GM12801 (cell line): Measurements from ENCODE around the gene SYS1.

Source experiments
- TF ChIP-seq, protein P1 (sequence below): IDR thresholded peaks from one replicate; pipeline ENCODE4 v1.5.1; 2011; ENCODE audit warnings: control low read depth; ENCODE audit not compliant: insufficient read length; ENCODE audit errors: extremely low read depth

The SYS1 gene

DNA sequence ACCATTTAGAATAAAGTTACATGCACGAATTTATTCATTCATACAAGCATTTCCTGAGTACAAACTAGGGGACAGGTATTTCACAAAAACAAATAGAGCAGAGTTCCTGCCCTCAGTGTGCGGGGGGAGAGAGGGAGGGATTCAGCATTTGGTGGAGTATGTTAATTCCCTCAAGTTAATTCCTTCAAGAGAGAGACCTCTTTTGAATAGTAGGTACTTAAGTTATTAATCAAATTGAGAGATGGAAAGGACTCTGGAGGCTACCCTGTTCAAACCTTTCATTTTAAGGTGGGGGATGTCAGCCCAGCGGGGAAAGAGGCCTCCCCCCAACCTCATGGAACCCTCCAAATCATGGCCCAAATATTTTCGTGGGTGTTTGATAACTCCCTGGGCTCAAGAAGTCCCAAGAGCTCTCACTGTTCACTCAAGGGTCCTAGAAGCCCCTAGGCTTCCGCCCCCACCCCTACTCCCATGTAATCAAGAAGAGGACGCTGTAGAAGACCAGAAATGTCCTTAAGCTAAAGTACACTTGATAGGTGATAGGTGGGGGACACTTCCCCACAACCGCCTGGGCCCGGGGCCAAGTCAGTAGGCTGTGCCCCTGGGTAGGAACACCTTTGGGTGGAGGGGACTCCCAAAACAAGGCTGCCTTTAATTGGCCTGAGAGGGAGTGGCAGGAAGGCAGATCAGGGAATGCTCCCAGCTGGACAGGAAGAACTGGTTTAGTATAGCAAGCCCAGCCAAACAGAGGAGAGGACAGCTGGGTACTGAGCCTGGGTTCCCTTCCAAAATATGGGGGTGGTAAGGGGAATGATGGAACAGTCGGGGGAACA, 17.6 kb upstream of the SYS1 start:
- TF ChIP-seq, protein P1, sequence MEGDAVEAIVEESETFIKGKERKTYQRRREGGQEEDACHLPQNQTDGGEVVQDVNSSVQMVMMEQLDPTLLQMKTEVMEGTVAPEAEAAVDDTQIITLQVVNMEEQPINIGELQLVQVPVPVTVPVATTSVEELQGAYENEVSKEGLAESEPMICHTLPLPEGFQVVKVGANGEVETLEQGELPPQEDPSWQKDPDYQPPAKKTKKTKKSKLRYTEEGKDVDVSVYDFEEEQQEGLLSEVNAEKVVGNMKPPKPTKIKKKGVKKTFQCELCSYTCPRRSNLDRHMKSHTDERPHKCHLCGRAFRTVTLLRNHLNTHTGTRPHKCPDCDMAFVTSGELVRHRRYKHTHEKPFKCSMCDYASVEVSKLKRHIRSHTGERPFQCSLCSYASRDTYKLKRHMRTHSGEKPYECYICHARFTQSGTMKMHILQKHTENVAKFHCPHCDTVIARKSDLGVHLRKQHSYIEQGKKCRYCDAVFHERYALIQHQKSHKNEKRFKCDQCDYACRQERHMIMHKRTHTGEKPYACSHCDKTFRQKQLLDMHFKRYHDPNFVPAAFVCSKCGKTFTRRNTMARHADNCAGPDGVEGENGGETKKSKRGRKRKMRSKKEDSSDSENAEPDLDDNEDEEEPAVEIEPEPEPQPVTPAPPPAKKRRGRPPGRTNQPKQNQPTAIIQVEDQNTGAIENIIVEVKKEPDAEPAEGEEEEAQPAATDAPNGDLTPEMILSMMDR: no peak

DNA sequence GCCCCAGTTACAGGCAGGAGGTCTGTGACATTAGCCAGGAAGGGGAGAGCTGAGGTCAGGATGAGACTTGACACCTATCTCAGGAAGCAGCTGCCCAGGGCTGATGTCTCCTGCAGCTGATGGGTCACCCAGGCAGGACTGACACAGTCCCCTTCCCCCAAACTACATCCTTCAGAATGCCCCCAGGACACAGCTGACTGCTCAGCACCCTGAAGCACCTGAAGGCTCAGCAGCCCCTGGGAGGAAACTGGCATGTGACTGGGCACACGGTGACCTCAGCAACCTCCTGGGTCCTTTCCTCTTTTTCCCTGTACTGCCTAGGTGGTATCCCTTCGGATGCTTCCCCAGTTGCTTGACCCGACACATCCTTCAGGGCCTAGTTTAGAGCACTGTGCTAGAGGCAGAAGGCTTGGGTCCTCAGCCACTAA, 16.7 kb upstream of the SYS1 start:
- TF ChIP-seq, protein P1: no peak

DNA sequence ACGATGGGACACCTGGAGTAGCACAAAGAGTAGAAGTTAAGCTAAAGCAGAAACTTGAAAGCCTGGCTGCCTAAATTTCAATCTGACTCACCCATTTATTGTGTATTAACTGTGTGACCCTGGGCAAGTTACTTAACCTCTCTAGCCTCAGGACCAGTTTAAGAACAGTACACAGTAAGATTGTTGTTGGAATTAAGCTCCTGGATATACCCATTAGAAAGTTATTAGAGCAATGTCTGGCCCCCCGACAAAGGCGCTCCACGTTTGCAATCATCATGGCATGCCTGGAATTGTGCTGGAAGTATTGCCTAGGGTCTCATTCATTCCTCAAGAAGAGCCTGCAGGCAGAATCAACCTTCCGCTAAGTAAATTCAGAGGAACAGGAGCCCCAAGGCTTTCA, 16.1 kb upstream of the SYS1 start:
- TF ChIP-seq, protein P1: no peak

DNA sequence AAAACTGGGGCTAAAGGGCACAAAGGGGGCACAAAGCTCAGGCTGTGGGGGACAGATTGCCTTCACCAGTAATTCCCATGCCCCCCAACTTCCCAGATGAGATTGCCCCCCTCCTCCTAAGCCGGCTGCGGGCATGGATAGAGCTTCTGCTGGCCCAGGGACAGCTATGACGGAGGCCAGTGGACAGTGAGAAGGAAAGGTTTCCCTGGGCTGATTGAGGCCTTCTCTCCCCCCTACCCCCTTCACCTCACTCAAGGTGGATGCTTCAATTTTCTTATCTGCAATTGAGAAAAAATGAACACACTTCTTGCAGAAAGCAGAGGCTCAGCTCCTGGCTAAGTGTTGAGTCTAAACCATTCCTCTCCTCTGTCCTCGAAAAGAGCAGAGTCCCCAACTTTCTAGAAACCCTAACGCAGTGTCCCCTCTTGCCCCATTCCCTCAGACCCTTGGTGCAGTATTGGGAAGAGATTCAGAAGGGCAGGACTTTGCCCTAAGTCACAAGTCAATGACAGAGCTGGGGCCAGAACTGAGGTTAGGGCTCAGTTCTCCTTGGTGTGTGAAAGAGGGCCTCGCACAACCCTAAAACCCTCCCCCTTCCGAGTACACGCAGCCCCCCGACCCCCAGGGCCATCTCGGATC, 15.5 kb upstream of the SYS1 start:
- TF ChIP-seq, protein P1: no peak

DNA sequence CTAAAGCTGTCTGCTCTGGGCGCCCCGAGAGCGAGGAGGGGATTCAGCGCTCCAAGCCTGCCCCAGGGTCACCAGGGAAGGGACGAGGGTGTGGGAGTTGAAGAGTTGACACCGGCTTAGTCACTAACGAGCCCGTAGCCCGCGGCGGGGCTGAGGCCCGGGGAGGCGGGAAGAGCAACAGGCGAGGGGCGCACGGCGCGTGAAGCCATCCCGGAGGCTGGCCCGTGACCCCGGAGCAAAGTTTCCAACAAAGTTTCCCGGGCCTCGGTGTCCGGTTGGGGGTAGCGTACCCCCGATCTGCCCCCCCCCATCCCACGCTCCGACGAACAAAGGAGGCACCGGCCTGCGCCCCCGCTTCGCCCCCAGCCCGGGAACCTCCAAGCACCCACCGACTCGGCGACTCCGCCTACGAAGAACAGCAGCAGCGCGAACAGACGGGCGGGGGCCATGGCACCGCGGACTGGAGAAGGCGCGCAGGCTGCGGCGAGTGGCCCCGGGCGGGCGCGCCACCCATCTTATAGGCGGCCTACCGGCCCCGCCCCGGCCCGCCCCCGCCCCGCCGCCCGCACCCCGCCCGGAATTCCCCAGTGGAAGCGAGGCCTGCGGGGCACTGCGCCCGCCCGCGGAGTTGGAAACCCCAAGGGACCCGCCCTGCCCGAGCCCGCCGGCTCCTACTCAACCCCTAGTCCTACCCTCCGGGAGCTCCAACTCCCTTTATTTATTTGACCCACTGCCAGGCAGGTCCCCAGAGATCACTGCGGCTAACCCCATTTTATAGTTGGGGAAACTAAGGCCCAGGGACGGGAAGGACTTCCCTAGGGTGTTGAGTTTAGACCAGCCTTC, 14.8 kb upstream of the SYS1 start, which contains the start of gene SDC4:
Gene SDC4 (minus strand): TSS at position 489 of the 843 bp plus-strand sequence. CDS start 40 bp downstream, at position 449.
- TF ChIP-seq, protein P1: no peak

DNA sequence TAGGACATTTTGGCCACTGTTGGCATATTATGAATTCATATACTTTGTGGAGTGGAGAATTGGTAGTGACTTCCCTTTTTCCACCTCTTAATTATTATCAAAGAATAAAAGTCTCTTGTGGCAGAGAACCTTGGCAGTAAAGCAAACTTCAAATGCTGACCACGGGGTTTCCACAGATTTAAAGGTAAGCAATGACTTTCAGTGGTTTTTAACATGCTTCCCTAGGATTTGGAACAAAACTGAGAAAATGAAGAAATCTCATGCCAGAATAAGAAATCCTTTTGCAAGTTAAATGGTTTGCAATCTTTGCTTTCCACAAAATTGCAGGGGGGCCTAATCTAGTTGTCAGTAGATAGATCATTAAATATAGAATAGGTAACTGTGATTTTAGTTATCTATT, 12.7 kb upstream of the SYS1 start:
- TF ChIP-seq, protein P1: no peak

DNA sequence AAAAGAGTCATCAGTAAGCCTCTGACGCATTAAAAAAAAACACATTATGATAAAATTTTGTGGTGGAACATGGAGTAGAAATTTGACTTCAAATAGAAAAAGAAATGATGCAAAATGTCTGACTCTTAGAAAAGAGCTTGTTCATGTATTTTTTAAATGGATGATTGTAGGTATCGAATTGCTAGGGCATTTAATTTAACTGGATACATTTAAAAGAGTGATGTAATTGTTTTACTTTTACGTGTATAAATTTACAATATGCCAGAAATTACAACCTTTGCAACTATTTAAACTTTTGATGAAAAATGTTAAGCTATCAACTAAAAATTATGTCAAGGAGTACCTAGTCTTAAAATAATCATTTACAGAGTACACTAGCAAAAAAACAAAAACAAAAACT, 10.2 kb upstream of the SYS1 start:
- TF ChIP-seq, protein P1: no peak
